ENCODE results near the gene FAHD1. TPM values are rescaled to one million over a fixed set of nuclear protein-coding genes. Genes with fewer than 3 reads are reported as not detected.

Gene FAHD1
- total and polyA plus RNA-seq, 4 donors = 42.7 to 84.2 (median 61.4) TPM

DNA sequence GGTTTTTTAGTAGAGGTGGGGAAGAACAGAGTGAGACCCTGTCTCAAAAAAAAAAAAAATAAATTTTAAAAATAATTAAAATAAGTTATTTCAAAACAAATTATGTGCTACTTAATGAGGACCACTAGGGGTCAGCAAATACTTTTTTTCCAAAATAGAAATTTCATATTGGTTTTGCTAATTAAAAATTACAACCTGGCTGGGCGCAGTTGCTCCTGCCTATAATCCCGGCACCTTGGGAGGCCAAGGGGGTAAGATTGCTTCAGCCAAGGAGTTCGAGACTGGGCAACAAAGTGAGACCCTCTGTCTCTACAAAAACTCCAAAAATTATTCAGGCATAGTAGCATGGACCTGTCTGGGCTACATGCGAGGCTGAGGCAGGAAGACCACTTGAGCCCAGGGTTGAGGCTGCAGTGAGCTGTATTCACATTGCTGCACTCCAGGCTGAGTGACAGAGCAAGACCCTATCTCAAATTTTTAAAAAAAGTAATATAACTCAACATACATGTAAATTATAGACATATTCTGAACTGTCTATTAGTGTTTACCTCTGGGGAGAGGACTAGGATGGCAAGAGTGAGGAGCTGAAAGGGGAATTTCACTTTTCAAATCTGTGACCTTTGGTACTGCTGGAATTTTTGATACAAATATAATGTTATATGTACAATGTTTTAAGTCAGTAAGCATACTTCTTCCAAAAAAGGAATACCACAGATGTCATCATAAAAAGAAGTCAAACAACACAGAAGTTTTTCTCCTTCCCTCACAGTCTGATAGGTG is 36.9 kb downstream of the FAHD1 start:
- no peak for DNase-seq (ENCODE audit: low spot score)
- no peak overlapping the region for H3K9ac ChIP-seq (ENCODE audit: low read depth in 1 of 2, low read length in 2 of 2)
- H3K9me3 ChIP-seq (ENCODE audit: control insufficient read depth in 4 of 4, low read length in 3 of 4) = no peaks in the 10 kb centered on the region
- H3K27ac ChIP-seq (ENCODE audit: low read depth in 1 of 2, low read length in 2 of 2) = no peak overlapping the region
- H3K36me3 ChIP-seq (ENCODE audit: control insufficient read depth in 4 of 4, insufficient read depth in 3 of 4, low read depth in 1 of 4, low read length in 3 of 4) = no peaks in the 10 kb centered on the region
- 16% methylated on average over 4 of the region's 4 CpGs for WGBS
- H3K27me3 ChIP-seq (ENCODE audit: control insufficient read depth in 4 of 4, insufficient read depth in 4 of 4, low read length in 3 of 4) = no peaks in the 10 kb centered on the region
- TF ChIP-seq RAD21 (IDR thresholded peaks at IDR 0.05) (peak; percentile 72 to 75), EGR1 (IDR thresholded peaks at IDR 0.05; ENCODE audit: low read depth in 2 of 2) (no peak), SP1 (IDR thresholded peaks at IDR 0.05) (no peak), NR2F2 (IDR thresholded peaks at IDR 0.05) (no peak)
- TF ChIP-seq, protein P1, sequence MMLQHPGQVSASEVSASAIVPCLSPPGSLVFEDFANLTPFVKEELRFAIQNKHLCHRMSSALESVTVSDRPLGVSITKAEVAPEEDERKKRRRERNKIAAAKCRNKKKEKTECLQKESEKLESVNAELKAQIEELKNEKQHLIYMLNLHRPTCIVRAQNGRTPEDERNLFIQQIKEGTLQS (IDR thresholded peaks at IDR 0.05) = no peak
- TF ChIP-seq, protein P2, sequence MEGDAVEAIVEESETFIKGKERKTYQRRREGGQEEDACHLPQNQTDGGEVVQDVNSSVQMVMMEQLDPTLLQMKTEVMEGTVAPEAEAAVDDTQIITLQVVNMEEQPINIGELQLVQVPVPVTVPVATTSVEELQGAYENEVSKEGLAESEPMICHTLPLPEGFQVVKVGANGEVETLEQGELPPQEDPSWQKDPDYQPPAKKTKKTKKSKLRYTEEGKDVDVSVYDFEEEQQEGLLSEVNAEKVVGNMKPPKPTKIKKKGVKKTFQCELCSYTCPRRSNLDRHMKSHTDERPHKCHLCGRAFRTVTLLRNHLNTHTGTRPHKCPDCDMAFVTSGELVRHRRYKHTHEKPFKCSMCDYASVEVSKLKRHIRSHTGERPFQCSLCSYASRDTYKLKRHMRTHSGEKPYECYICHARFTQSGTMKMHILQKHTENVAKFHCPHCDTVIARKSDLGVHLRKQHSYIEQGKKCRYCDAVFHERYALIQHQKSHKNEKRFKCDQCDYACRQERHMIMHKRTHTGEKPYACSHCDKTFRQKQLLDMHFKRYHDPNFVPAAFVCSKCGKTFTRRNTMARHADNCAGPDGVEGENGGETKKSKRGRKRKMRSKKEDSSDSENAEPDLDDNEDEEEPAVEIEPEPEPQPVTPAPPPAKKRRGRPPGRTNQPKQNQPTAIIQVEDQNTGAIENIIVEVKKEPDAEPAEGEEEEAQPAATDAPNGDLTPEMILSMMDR (IDR thresholded peaks at IDR 0.05; ENCODE audit: low read depth, low read length, missing input control) = peak; percentile 40
- peaks cover 0 to 3% (median 1%) of the 10 kb centered on the region in 4 donors for H3K4me1 ChIP-seq (ENCODE audit: control insufficient read depth in 4 of 4, insufficient read depth in 4 of 4, low read length in 3 of 4)
- H3K4me3 ChIP-seq (ENCODE audit: low read depth in 1 of 3, low read length in 3 of 3) = no peak overlapping the region

DNA sequence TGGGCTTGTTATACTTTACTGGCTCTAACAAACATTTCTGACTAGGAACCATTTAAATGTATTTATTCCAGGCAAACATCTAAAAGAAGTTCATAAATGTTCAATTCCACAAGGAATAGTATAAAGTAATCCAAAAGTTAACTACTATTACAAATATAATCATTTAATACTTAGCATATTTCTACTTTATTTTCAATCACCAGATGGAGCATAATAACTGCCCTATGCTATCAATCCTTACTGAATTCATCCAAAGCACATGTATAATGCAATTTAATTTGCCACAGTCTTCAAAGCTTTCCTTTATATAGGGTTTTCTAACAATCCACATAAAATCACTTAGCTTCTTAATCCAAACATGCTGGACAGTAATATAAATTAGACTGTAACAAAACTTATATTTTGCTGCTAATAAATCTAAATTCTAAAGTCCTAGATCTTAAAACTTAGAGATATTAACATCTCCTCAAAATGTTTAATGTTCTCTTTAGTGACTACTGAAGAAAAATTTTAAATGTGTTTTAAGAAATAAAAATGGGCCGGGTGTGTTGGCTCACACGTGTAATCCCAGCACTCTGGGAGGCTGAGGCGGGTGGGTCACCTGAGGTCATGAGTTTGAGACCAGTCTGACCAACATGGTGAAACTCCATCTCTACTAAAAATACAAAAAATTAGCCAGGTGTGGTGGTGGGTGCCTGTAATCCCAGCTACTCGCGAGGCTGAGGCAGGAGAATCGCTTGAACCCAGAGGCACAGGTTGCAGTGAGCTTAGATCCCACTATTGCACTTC is 39.1 kb downstream of the FAHD1 start:
- Histone ChIP-seq H3K27ac (ENCODE audit: low read depth in 1 of 2, low read length in 2 of 2) (no peak overlapping the region), H3K9ac (ENCODE audit: low read depth in 1 of 2, low read length in 2 of 2) (peak overlapping the region in 1 of 2 donors; percentile 8), H3K36me3 (ENCODE audit: control insufficient read depth in 4 of 4, insufficient read depth in 3 of 4, low read depth in 1 of 4, low read length in 3 of 4) (no peaks in the 10 kb centered on the region), H3K9me3 (ENCODE audit: control insufficient read depth in 4 of 4, low read length in 3 of 4) (no peaks in the 10 kb centered on the region), H3K27me3 (ENCODE audit: control insufficient read depth in 4 of 4, insufficient read depth in 4 of 4, low read length in 3 of 4) (no peaks in the 10 kb centered on the region), H3K4me3 (ENCODE audit: low read depth in 1 of 3, low read length in 3 of 3) (no peak overlapping the region), H3K4me1 (ENCODE audit: control insufficient read depth in 4 of 4, insufficient read depth in 4 of 4, low read length in 3 of 4) (peaks cover 1 to 11% (median 6%) of the 10 kb centered on the region in 4 donors)
- DNase-seq (ENCODE audit: low spot score) = no peak
- TF ChIP-seq, protein P2 (IDR thresholded peaks at IDR 0.05; ENCODE audit: low read depth, low read length, missing input control) = no peak
- TF ChIP-seq, protein P1 (IDR thresholded peaks at IDR 0.05) = no peak
- TF ChIP-seq RAD21 (IDR thresholded peaks at IDR 0.05) = peak; percentile 29 to 53
- 80% methylated on average over 6 of the region's 6 CpGs for WGBS

DNA sequence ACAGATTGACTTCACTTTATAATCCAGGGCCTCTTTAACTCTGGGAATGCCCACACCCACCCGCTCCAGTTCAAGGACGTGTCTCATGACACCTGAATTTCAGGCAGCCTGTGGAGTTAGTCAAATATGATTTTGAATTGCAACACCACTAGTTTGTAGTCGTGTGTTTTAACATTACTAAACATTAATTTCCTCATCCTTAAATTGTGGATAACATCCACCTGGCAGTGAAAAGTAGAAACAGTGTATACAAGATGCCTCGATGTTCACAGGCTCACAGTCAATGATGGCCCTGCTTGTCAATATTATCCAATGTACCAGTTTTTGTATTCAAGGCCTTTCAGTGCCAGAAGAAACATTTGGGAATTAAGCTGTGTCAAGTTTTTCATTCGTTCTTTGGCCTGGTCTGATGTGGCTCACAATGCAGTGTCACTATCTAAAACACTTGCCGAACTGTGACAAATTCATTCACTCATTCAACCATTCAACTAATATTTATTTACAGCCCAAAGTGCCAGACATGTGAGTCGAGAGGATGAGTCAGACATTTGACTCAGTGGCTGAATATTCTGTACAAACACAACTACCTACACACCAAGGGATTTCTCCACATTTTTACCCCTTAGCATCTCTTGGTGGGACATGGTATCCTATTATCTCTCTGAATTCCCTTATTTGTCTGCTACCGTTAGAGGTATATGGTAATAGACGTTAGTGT is 43.5 kb downstream of the FAHD1 start:
- DNase-seq (ENCODE audit: low spot score) = no peak
- no peaks in the 10 kb centered on the region for H3K36me3 ChIP-seq (ENCODE audit: control insufficient read depth in 4 of 4, insufficient read depth in 3 of 4, low read depth in 1 of 4, low read length in 3 of 4)
- no peaks in the 10 kb centered on the region for H3K9me3 ChIP-seq (ENCODE audit: control insufficient read depth in 4 of 4, low read length in 3 of 4)
- no peak overlapping the region for H3K4me3 ChIP-seq (ENCODE audit: low read depth in 1 of 3, low read length in 3 of 3)
- peak overlapping the region; percentile 61 to 88 for H3K27ac ChIP-seq (ENCODE audit: low read depth in 1 of 2, low read length in 2 of 2)
- H3K4me1 ChIP-seq (ENCODE audit: control insufficient read depth in 4 of 4, insufficient read depth in 4 of 4, low read length in 3 of 4) = peaks cover 13 to 16% (median 15%) of the 10 kb centered on the region in 4 donors
- H3K9ac ChIP-seq (ENCODE audit: low read depth in 1 of 2, low read length in 2 of 2) = no peak overlapping the region
- WGBS = 27% methylated on average over 9 of the region's 9 CpGs
- H3K27me3 ChIP-seq (ENCODE audit: control insufficient read depth in 4 of 4, insufficient read depth in 4 of 4, low read length in 3 of 4) = no peaks in the 10 kb centered on the region
- TF ChIP-seq RAD21 (IDR thresholded peaks at IDR 0.05) = peak; percentile 26 to 40
- peak in 1 of 2 donors; percentile 41 for TF ChIP-seq GABPA (IDR thresholded peaks at IDR 0.05 in 1 of 2, conservative IDR thresholded peaks at IDR 0.05 in 1 of 2)
- TF ChIP-seq HNF4G (IDR thresholded peaks at IDR 0.05) = no peak
- TF ChIP-seq YY1 (IDR thresholded peaks at IDR 0.05) = peak; percentile 55
- TF ChIP-seq, protein P3, sequence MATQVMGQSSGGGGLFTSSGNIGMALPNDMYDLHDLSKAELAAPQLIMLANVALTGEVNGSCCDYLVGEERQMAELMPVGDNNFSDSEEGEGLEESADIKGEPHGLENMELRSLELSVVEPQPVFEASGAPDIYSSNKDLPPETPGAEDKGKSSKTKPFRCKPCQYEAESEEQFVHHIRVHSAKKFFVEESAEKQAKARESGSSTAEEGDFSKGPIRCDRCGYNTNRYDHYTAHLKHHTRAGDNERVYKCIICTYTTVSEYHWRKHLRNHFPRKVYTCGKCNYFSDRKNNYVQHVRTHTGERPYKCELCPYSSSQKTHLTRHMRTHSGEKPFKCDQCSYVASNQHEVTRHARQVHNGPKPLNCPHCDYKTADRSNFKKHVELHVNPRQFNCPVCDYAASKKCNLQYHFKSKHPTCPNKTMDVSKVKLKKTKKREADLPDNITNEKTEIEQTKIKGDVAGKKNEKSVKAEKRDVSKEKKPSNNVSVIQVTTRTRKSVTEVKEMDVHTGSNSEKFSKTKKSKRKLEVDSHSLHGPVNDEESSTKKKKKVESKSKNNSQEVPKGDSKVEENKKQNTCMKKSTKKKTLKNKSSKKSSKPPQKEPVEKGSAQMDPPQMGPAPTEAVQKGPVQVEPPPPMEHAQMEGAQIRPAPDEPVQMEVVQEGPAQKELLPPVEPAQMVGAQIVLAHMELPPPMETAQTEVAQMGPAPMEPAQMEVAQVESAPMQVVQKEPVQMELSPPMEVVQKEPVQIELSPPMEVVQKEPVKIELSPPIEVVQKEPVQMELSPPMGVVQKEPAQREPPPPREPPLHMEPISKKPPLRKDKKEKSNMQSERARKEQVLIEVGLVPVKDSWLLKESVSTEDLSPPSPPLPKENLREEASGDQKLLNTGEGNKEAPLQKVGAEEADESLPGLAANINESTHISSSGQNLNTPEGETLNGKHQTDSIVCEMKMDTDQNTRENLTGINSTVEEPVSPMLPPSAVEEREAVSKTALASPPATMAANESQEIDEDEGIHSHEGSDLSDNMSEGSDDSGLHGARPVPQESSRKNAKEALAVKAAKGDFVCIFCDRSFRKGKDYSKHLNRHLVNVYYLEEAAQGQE (IDR thresholded peaks at IDR 0.05) = no peak
- TF ChIP-seq FOXA2 (IDR thresholded peaks at IDR 0.05) = peak; percentile 50
- TF ChIP-seq EGR1 (IDR thresholded peaks at IDR 0.05; ENCODE audit: low read depth in 2 of 2) = peak in 1 of 2 donors; percentile 63
- TF ChIP-seq, protein P4, sequence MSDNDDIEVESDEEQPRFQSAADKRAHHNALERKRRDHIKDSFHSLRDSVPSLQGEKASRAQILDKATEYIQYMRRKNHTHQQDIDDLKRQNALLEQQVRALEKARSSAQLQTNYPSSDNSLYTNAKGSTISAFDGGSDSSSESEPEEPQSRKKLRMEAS (IDR thresholded peaks at IDR 0.05) = peak; percentile 80

Data from liver (tissue), 9 donors.